ENCODE data around the gene FBXO3. TPM values are rescaled to one million over a fixed set of nuclear protein-coding genes. Genes with fewer than 3 reads are reported as not detected.

The FBXO3 gene
- total RNA-seq, 1 experiment from 2014 or later: 29.6 TPM

GRCh38 chr11:33769542-33769941 lies 4.8 kb downstream of the FBXO3 start:
- Mint-ChIP-seq H3K27me3 (ENCODE audit: insufficient read depth, unreplicated experiment) (no peaks in the 10 kb centered on the region), H3K4me1 (ENCODE audit: low read depth, unreplicated experiment) (peaks cover 25% of the 10 kb centered on the region), H3K9me3 (ENCODE audit: unreplicated experiment) (no peaks in the 10 kb centered on the region), H3K4me3 (ENCODE audit: unreplicated experiment) (no peak overlapping the region), H3K36me3 (ENCODE audit: insufficient read depth, unreplicated experiment) (no peaks in the 10 kb centered on the region), H3K27ac (ENCODE audit: unreplicated experiment) (no peak overlapping the region)
- H3K27me3 ChIP-seq (replicated peaks; ENCODE audit: control insufficient read depth, insufficient read depth, low read length): no peaks in the 10 kb centered on the region
- CTCF ChIA-PET: no interaction called here
- H3K4me3 ChIP-seq (ENCODE audit: low read depth, low read length): no peak overlapping the region
- no TSS peak for BruUV-seq (replicated peaks)
- POLR2A ChIA-PET: no interaction called here
- intact Hi-C loops (cut with micrococcal nuclease; ENCODE audit: unreplicated experiment): no loop called here
- peaks cover 11% of the 10 kb centered on the region for H3K4me1 ChIP-seq
- TF ChIP-seq CTCF (IDR thresholded peaks at IDR 0.05; ENCODE audit: insufficient read depth in 1 of 2, low read depth in 1 of 2, low read length in 1 of 2, severe bottlenecking in 1 of 2, unreplicated experiment in 1 of 2): no peak
- H3K9me3 ChIP-seq: no peaks in the 10 kb centered on the region
- no peak for DNase-seq
- no peaks in the 10 kb centered on the region; the same call in 1 of the 2 replicates for H3K36me3 ChIP-seq (ENCODE audit: control insufficient read depth, insufficient read depth, low read length)

- no peak for TF ChIP-seq CTCF (IDR thresholded peaks at IDR 0.05; ENCODE audit: insufficient read depth in 1 of 2, low read depth in 1 of 2, low read length in 1 of 2, severe bottlenecking in 1 of 2, unreplicated experiment in 1 of 2)
- CTCF ChIA-PET: no interaction called here
- H3K4me3 Mint-ChIP-seq (ENCODE audit: unreplicated experiment): no peak overlapping the region
These were observed 6.7 kb downstream of the FBXO3 start for GRCh38 chr11:33767624-33768023.

GRCh38 chr11:33766085-33766484 lies 8.2 kb downstream of the FBXO3 start:
- no peaks in the 10 kb centered on the region for H3K36me3 Mint-ChIP-seq (ENCODE audit: insufficient read depth, unreplicated experiment)
- intact Hi-C loops (cut with micrococcal nuclease; ENCODE audit: unreplicated experiment): no loop called here

More at GRCh38 chr11:33767624-33768023, 6.7 kb downstream of the FBXO3 start:
- H3K36me3 Mint-ChIP-seq (ENCODE audit: insufficient read depth, unreplicated experiment): no peaks in the 10 kb centered on the region
- POLR2A ChIA-PET: no interaction called here
- H3K27me3 Mint-ChIP-seq (ENCODE audit: insufficient read depth, unreplicated experiment): no peaks in the 10 kb centered on the region
- H3K4me3 ChIP-seq (ENCODE audit: low read depth, low read length): no peak overlapping the region
- BruUV-seq (replicated peaks): no TSS peak
- H3K27ac Mint-ChIP-seq (ENCODE audit: unreplicated experiment): no peak overlapping the region
- no peaks in the 10 kb centered on the region for H3K9me3 ChIP-seq
- H3K4me1 ChIP-seq: 0 out of 2 replicates have a peak, but pooled peaks cover 3% of the 10 kb centered on the region
- H3K27me3 ChIP-seq (replicated peaks; ENCODE audit: control insufficient read depth, insufficient read depth, low read length): no peaks in the 10 kb centered on the region
- no peaks in the 10 kb centered on the region for H3K9me3 Mint-ChIP-seq (ENCODE audit: unreplicated experiment)
- peaks cover 20% of the 10 kb centered on the region for H3K4me1 Mint-ChIP-seq (ENCODE audit: low read depth, unreplicated experiment)
- no peaks in the 10 kb centered on the region; the same call in 1 of the 2 replicates for H3K36me3 ChIP-seq (ENCODE audit: control insufficient read depth, insufficient read depth, low read length)
- no peak for DNase-seq
- intact Hi-C loops (cut with micrococcal nuclease; ENCODE audit: unreplicated experiment): no loop called here

More at GRCh38 chr11:33766085-33766484, 8.2 kb downstream of the FBXO3 start:
- no peaks in the 10 kb centered on the region for H3K27me3 Mint-ChIP-seq (ENCODE audit: insufficient read depth, unreplicated experiment)
- CTCF ChIA-PET: no interaction called here
- peaks cover 15% of the 10 kb centered on the region for H3K4me1 Mint-ChIP-seq (ENCODE audit: low read depth, unreplicated experiment)
- POLR2A ChIA-PET: no interaction called here
- Histone ChIP-seq H3K36me3 (ENCODE audit: control insufficient read depth, insufficient read depth, low read length) (no peaks in the 10 kb centered on the region; the same call in 1 of the 2 replicates), H3K27me3 (replicated peaks; ENCODE audit: control insufficient read depth, insufficient read depth, low read length) (no peaks in the 10 kb centered on the region), H3K4me3 (ENCODE audit: low read depth, low read length) (no peak overlapping the region), H3K4me1 (0 out of 2 replicates have a peak, but pooled peaks cover 3% of the 10 kb centered on the region), H3K9me3 (no peaks in the 10 kb centered on the region)
- H3K27ac Mint-ChIP-seq (ENCODE audit: unreplicated experiment): no peak overlapping the region
- no TSS peak for BruUV-seq (replicated peaks)
- no peak for DNase-seq
- H3K9me3 Mint-ChIP-seq (ENCODE audit: unreplicated experiment): no peaks in the 10 kb centered on the region
- no peak for TF ChIP-seq CTCF (IDR thresholded peaks at IDR 0.05; ENCODE audit: insufficient read depth in 1 of 2, low read depth in 1 of 2, low read length in 1 of 2, severe bottlenecking in 1 of 2, unreplicated experiment in 1 of 2)
- H3K4me3 Mint-ChIP-seq (ENCODE audit: unreplicated experiment): no peak overlapping the region
